Vagina (tissue), 2 donors: ENCODE data around the gene RASGRP1. TPM values are rescaled to one million over a fixed set of nuclear protein-coding genes. Genes with fewer than 3 reads are reported as not detected.

Experiments
- DNase-seq, 2 donors: peaks; one replicate each; pipeline ENCODE4 v3.0.0-alpha.2; 2017; ENCODE audit errors: extremely low spot score in 2 of 2
- H3K27ac ChIP-seq: fragments of 200-600 bp; sonication (generic); one replicate; pipeline ENCODE4 v1.5.1; 2019
- H3K27me3 ChIP-seq: fragments of 200-600 bp; sonication (generic); one replicate; pipeline ENCODE4 v1.5.1; 2019
- H3K36me3 ChIP-seq, 2 donors: fragments of 200-600 bp; sonication (generic); one replicate each; pipeline ENCODE4 v1.5.1; 2017 to 2019
- H3K4me1 ChIP-seq: fragments of 200-600 bp; sonication (generic); one replicate; pipeline ENCODE4 v1.5.1; 2019
- H3K4me3 ChIP-seq, 2 donors: fragments of 200-600 bp; sonication (generic); 1 replicate in 1 of 2; 2 replicates in 1 of 2; pipeline ENCODE4 v1.5.1; 2016 to 2019
- H3K9me3 ChIP-seq: fragments of 200-600 bp; sonication (generic); one replicate; pipeline ENCODE4 v1.5.1; 2019
- POLR2A ChIP-seq, 2 donors: fragments of 450-650 bp; IDR thresholded peaks; one replicate each; pipeline ENCODE4 v1.6.1; 2017; ENCODE audit warnings: antibody characterized with exemption in 2 of 2, mild to moderate bottlenecking in 2 of 2, moderate library complexity in 2 of 2
- POLR2AphosphoS5 ChIP-seq, 2 donors: sonication (generic); formaldehyde crosslinking; IDR thresholded peaks; one replicate each; pipeline ENCODE4 v1.9.0; 2017; ENCODE audit warnings: antibody characterized with exemption in 2 of 2, mild to moderate bottlenecking in 2 of 2, low read depth in 1 of 2; ENCODE audit not compliant: insufficient read depth in 1 of 2
- intact Hi-C: fragments of 100-400 bp; cut with DNase I; formaldehyde crosslinking; loops from one replicate; pipeline ENCODE4 v1.15.1; 2023
- total RNA-seq: library from RNA; depleted of rRNA; stranded (reverse); fragments of >200 nt; gene quantifications from one replicate; pipeline ENCODE4 v1.2.3, GENCODE V29; 2016
- TF ChIP-seq, protein P1 (sequence below), 3 experiments: fragments of 450-650 bp in 2 of 3; fragments of 200-600 bp in 1 of 3; sonication (generic) in 1 of 3; IDR thresholded peaks; one replicate each; pipeline ENCODE4 v1.5.1; 2017 to 2019; ENCODE audit warnings: antibody characterized with exemption in 3 of 3, mild to moderate bottlenecking in 2 of 3, moderate library complexity in 2 of 3

Gene RASGRP1
- 8.8 TPM for total RNA-seq

DNA sequence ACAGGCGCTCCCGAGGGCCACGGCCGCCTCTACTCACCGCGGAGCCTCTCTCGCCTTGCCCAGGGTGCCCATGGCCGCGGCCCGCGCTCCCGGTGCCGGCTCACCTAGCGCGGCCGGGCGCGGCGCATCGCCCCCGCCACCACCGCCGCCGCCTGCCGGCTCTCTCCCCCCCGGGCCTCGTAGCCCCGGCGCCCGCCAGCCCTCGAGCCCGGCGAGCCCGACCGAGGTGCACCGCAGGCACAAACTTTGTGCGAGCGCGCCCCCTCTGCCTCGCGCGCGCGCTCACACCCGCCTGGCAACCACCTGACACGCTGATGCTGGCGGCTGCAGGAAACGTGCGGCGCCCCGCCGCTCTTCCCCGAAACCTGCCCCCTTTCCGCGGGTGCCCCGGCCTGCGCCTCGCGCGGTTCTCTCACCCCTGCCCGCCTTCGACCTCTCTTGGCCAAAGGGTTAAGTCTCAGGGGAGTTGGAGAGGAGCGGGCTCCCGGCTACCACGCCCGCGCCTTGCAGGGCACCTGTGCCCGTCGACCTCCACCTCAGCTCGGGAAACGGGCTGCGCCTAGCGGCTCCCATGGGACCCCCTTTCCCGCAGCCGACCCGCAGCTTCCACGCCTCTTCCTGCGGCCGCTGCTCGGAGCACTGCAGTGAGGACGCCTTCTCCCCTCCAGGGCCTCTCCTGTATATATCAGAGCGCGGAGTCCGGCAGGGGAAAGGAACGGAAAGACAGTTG is at the start of gene RASGRP1:
TSS of gene RASGRP1 (minus strand) at position 258 of the 730 bp plus-strand sequence. CDS start at position 72, 186 bp downstream.
- peak within 1 kb of the TSS; percentile 69 for H3K27ac ChIP-seq
- intact Hi-C loops, result no loop called here
- H3K27me3 ChIP-seq, result no peaks in the 10 kb centered on the region
- peak within 1 kb of the TSS; percentile 55 to 56 for H3K4me3 ChIP-seq
- DNase-seq, result no peak
- H3K36me3 ChIP-seq, result no peaks in the 10 kb centered on the region
- TF ChIP-seq POLR2AphosphoS5 (IDR thresholded peaks at IDR 0.05; ENCODE audit: insufficient read depth in 1 of 2, low read depth in 1 of 2) (peak in 1 of 2 donors; percentile 15), POLR2A (IDR thresholded peaks at IDR 0.05) (no peak)
- peaks cover 6% of the 10 kb centered on the region for H3K4me1 ChIP-seq
- H3K9me3 ChIP-seq, result no peaks in the 10 kb centered on the region

DNA sequence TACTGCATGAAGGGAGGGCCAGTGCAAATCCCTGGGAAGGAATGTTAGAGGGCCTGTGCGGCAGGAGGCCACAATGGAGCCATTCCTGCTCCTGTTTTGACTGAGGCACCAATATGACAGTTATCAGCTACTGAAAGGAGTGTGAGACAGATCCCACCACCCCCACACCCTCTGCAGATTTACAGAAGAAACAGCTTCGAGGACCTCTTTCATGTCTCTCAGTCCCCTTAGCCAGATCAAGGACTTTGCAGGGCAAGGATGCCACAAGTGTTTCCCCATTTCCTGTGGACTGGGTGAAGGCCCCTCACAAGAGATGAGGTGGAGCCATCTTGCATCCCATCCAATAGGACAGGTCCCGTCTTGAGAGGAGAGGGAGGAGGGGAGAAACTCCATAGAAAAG is 48.5 kb upstream of the RASGRP1 start:
- intact Hi-C loops, result no loop called here
- no peak for DNase-seq
- H3K9me3 ChIP-seq, result no peaks in the 10 kb centered on the region
- H3K4me3 ChIP-seq, result no peak overlapping the region
- no peaks in the 10 kb centered on the region for H3K27me3 ChIP-seq
- no peaks in the 10 kb centered on the region for H3K36me3 ChIP-seq
- TF ChIP-seq, protein P1, sequence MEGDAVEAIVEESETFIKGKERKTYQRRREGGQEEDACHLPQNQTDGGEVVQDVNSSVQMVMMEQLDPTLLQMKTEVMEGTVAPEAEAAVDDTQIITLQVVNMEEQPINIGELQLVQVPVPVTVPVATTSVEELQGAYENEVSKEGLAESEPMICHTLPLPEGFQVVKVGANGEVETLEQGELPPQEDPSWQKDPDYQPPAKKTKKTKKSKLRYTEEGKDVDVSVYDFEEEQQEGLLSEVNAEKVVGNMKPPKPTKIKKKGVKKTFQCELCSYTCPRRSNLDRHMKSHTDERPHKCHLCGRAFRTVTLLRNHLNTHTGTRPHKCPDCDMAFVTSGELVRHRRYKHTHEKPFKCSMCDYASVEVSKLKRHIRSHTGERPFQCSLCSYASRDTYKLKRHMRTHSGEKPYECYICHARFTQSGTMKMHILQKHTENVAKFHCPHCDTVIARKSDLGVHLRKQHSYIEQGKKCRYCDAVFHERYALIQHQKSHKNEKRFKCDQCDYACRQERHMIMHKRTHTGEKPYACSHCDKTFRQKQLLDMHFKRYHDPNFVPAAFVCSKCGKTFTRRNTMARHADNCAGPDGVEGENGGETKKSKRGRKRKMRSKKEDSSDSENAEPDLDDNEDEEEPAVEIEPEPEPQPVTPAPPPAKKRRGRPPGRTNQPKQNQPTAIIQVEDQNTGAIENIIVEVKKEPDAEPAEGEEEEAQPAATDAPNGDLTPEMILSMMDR (IDR thresholded peaks at IDR 0.05), result no peak
- no peak for TF ChIP-seq POLR2A (IDR thresholded peaks at IDR 0.05)
- no peak for TF ChIP-seq POLR2AphosphoS5 (IDR thresholded peaks at IDR 0.05; ENCODE audit: insufficient read depth in 1 of 2, low read depth in 1 of 2)
- H3K4me1 ChIP-seq, result no peaks in the 10 kb centered on the region
- H3K27ac ChIP-seq, result no peak overlapping the region

DNA sequence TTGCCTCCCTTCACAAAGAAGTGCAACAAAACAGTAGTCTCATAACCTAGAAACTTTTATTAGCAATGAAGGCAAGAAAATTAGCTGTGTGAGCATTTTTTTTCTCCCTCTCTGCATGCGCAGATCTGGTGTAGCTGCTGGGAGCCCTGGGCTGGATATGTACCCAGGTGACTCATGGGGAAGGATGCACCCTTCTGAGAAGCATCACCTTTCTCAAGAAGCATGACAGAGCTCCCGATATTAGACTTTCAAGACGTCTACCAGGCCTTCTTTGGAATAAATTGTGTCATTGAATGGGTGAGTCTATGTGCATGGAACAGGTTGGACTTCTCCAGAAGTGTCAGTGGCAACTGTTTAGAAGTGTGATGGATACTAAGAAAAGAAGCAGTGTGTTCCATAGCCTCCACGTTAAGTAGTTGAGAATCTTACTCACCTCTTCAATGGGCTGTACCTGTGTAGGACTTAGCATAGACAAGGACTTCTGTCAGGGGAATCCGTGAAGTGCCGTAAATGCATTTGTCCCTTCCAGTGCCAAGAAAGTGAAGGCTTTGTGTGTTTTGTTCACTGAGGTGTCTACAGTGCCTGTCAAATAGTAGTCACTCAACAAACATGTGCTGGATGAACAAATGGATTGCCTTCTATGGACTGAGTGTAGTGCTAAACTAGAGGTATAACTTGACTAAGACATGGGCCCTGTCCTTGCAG is 47.7 kb upstream of the RASGRP1 start:
- no peak overlapping the region for H3K4me3 ChIP-seq
- TF ChIP-seq POLR2A (IDR thresholded peaks at IDR 0.05) (no peak), POLR2AphosphoS5 (IDR thresholded peaks at IDR 0.05; ENCODE audit: insufficient read depth in 1 of 2, low read depth in 1 of 2) (no peak)
- TF ChIP-seq, protein P1 (IDR thresholded peaks at IDR 0.05), result no peak
- no peaks in the 10 kb centered on the region for H3K4me1 ChIP-seq
- no peaks in the 10 kb centered on the region for H3K27me3 ChIP-seq
- no peaks in the 10 kb centered on the region for H3K36me3 ChIP-seq
- no peak for DNase-seq
- H3K27ac ChIP-seq, result no peak overlapping the region
- no peaks in the 10 kb centered on the region for H3K9me3 ChIP-seq
- intact Hi-C loops, result no loop called here

DNA sequence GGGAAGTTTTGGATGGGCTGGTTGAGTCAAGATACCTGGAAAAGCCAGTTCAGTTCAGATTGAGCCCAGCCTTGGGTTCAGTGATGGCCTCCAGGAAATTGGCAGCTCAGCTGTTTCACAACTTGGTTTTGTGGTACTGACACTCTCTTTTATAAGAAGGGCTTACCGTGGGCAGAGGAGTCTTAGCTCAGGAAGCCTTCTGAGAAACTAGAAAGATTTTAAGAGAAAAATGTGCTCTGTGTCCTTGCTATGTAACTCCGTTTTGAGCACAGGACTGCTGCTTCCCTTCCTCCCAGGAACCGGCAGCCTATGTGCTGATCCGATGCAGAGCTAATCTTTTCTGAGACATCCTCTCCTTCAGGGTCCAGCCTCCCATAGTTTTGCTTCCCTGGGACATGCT is 46.6 kb upstream of the RASGRP1 start:
- Histone ChIP-seq H3K4me3 (no peak overlapping the region), H3K36me3 (no peaks in the 10 kb centered on the region), H3K27ac (no peak overlapping the region), H3K27me3 (no peaks in the 10 kb centered on the region), H3K4me1 (no peaks in the 10 kb centered on the region), H3K9me3 (no peaks in the 10 kb centered on the region)
- TF ChIP-seq POLR2AphosphoS5 (IDR thresholded peaks at IDR 0.05; ENCODE audit: insufficient read depth in 1 of 2, low read depth in 1 of 2) (no peak), POLR2A (IDR thresholded peaks at IDR 0.05) (no peak)
- TF ChIP-seq, protein P1 (IDR thresholded peaks at IDR 0.05), result no peak
- DNase-seq, result no peak
- intact Hi-C loops, result no loop called here

DNA sequence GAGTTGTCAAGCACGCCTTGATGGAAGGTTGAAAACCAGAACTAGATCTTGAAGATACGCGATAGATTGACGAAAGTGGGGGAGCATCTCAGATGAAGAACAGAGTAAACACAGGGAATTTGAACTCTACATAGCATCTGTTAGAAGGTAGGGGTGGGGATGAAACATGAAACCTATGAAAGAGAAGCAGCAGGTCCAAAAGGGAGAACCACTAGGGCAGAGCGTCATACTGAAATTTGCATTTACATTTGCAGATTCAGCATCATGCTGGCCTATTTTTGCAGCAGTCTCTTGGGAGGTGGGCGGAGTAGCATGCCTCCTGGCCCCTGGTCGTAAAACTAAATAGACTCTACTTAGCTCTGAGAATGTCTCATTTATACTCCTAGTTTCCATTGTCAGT is 46.1 kb upstream of the RASGRP1 start:
- Histone ChIP-seq H3K27ac (no peak overlapping the region), H3K36me3 (no peaks in the 10 kb centered on the region), H3K4me3 (no peak overlapping the region), H3K4me1 (no peaks in the 10 kb centered on the region), H3K9me3 (no peaks in the 10 kb centered on the region), H3K27me3 (no peaks in the 10 kb centered on the region)
- no peak for DNase-seq
- intact Hi-C loops, result no loop called here
- TF ChIP-seq, protein P1 (IDR thresholded peaks at IDR 0.05), result no peak
- no peak for TF ChIP-seq POLR2A (IDR thresholded peaks at IDR 0.05)
- no peak for TF ChIP-seq POLR2AphosphoS5 (IDR thresholded peaks at IDR 0.05; ENCODE audit: insufficient read depth in 1 of 2, low read depth in 1 of 2)
